PC-3 (cell line): Measurements from ENCODE around the gene DIS3L2.

Source experiments
- EZH2 ChIP-seq: fragments of 300-600 bp; sonication (generic); IDR thresholded peaks from one replicate; pipeline ENCODE4 v1.6.1; 2017; ENCODE audit warnings: antibody characterized with exemption, mild to moderate bottlenecking, low read length; ENCODE audit not compliant: unreplicated experiment
- EZH2phosphoT487 ChIP-seq: fragments of 300-600 bp; sonication (generic); IDR thresholded peaks from 2 replicates; pipeline ENCODE4 v1.6.1; 2018; ENCODE audit warnings: mild to moderate bottlenecking, antibody characterized with exemption, low read length, borderline replicate concordance
- TF ChIP-seq, protein P1 (sequence below): fragments of 300-600 bp; sonication (generic); conservative IDR thresholded peaks from 2 replicates; pipeline ENCODE4 v1.5.1; 2017; ENCODE audit warnings: antibody characterized with exemption, low read depth, mild to moderate bottlenecking, low read length

DNA sequence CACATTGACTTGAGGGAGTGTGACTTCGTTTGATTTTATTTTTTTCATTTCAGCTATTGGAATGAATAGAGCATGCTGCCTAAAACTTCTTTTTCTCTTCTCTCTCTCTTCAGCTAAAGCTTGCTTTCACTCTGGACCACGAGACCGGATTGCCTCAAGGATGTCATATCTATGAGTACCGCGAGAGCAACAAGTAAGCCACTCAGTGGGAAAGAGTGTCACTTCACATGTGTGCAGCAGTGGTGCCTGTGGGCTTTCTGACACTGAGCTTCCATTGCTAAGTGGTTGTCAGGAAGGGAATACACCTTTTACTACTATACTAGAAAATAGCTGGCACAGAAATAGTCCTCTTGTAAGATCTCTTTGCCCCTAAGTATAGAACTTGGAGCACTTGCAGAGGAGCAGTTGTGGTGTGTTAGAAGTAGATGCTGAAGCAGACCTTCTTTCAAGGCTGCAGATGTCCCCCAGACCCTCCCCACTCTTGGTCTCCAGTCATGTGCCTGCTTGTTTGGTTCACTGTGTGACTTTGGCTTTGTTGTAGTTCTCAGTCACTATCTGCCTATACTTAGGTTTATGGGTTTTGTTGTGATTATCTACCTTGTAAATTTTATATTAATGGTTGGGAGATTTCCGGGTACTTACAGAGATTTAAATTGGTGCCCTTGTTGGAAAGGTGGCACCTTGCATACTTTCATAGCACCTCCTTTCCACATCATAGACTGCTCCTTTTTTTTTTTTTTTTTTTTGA, 338.6 kb downstream of the DIS3L2 start:
- TF ChIP-seq, protein P1, sequence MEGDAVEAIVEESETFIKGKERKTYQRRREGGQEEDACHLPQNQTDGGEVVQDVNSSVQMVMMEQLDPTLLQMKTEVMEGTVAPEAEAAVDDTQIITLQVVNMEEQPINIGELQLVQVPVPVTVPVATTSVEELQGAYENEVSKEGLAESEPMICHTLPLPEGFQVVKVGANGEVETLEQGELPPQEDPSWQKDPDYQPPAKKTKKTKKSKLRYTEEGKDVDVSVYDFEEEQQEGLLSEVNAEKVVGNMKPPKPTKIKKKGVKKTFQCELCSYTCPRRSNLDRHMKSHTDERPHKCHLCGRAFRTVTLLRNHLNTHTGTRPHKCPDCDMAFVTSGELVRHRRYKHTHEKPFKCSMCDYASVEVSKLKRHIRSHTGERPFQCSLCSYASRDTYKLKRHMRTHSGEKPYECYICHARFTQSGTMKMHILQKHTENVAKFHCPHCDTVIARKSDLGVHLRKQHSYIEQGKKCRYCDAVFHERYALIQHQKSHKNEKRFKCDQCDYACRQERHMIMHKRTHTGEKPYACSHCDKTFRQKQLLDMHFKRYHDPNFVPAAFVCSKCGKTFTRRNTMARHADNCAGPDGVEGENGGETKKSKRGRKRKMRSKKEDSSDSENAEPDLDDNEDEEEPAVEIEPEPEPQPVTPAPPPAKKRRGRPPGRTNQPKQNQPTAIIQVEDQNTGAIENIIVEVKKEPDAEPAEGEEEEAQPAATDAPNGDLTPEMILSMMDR = no peak
- TF ChIP-seq EZH2 (no peak), EZH2phosphoT487 (no peak)
